Lower leg skin (tissue), 4 donors: ENCODE results near the gene AOPEP. TPM values are rescaled to one million over a fixed set of nuclear protein-coding genes. Genes with fewer than 3 reads are reported as not detected.

ENCODE experiments used
- DNase-seq, 2 donors: peaks; one replicate each; pipeline ENCODE4 v3.0.0-alpha.2; 2019; ENCODE audit warnings: low spot score in 2 of 2
- H3K4me3 ChIP-seq: fragments of 200-600 bp; sonication (generic); 2 replicates; pipeline ENCODE4 v1.5.1; 2017; ENCODE audit warnings: mild to moderate bottlenecking, low read depth; ENCODE audit not compliant: poor library complexity, severe bottlenecking
- POLR2A ChIP-seq, 2 donors: fragments of 450-650 bp; IDR thresholded peaks; one replicate each; pipeline ENCODE4 v1.6.1; 2016 to 2017; ENCODE audit warnings: antibody characterized with exemption in 2 of 2, mild to moderate bottlenecking in 1 of 2, moderate library complexity in 1 of 2
- whole genome bisulfite sequencing, 2 donors: methylation state at CpG; one replicate each; pipeline ENCODE4 v1.1.5; 2018; 5-methylcytosine and 5-hydroxymethylcytosine counted together
- intact Hi-C: fragments of 100-400 bp; cut with DNase I; formaldehyde crosslinking; loops from one replicate; pipeline ENCODE4 v1.15.0; 2023; ENCODE audit warnings: low total_unique reads
- total RNA-seq, 4 donors: library from RNA; depleted of rRNA; stranded (reverse); fragments of >200 nt; gene quantifications; one replicate each; pipeline ENCODE4 v1.1.0, GENCODE V29; 2016
- TF ChIP-seq, protein P1 (sequence below), 3 donors: fragments of 450-650 bp; IDR thresholded peaks; one replicate each; pipeline ENCODE4 v1.5.1; 2016; ENCODE audit warnings: antibody characterized with exemption in 3 of 3, mild to moderate bottlenecking in 3 of 3, moderate library complexity in 2 of 3

AOPEP gene
- total RNA-seq, 4 donors from 2014 or later, result 66.3 to 136 (median 118) TPM

DNA sequence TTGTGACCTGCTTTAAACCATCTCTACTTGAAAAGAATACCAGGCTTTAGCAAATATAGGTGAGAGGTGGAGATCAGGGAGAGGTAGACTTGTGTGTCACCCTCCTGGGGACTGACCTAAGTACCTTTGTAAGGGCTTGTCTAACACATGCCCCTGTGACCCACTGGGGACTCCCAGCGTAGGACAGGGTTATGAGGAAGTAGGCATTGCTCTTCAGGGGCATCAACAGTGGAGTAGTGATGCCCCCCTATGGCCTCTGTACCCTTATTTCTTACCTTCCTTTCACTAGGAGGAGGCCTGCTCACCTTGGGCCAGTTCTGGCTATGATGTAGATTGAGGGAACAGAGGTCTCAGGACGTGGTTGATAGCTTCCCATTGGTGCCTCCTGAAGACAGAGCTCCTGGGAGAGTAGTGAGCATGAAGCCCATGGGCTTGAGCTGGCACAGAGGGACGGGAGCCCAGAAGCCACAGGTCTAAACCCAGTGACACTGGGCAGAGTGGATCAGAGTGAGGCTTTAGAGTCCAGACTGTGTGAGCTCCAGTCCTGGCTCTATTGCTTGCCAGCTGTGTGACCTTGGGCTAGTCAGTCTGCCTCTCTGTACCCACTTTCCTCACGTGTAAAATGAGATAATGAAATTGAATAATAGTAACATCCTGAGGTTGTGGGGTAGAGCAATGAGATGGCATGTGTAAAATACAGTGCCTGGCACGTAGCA lies 191.7 kb downstream of the AOPEP start:
- peak in 1 of 2 donors; percentile 59 for DNase-seq
- no peak for TF ChIP-seq POLR2A (IDR thresholded peaks at IDR 0.05)
- TF ChIP-seq, protein P1, sequence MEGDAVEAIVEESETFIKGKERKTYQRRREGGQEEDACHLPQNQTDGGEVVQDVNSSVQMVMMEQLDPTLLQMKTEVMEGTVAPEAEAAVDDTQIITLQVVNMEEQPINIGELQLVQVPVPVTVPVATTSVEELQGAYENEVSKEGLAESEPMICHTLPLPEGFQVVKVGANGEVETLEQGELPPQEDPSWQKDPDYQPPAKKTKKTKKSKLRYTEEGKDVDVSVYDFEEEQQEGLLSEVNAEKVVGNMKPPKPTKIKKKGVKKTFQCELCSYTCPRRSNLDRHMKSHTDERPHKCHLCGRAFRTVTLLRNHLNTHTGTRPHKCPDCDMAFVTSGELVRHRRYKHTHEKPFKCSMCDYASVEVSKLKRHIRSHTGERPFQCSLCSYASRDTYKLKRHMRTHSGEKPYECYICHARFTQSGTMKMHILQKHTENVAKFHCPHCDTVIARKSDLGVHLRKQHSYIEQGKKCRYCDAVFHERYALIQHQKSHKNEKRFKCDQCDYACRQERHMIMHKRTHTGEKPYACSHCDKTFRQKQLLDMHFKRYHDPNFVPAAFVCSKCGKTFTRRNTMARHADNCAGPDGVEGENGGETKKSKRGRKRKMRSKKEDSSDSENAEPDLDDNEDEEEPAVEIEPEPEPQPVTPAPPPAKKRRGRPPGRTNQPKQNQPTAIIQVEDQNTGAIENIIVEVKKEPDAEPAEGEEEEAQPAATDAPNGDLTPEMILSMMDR (IDR thresholded peaks at IDR 0.05), result no peak
- H3K4me3 ChIP-seq, result no peak overlapping the region
- 68 to 79% methylated on average over 5 of the region's 5 CpGs for whole genome bisulfite sequencing, 2 donors
- intact Hi-C loops, result no loop called here

DNA sequence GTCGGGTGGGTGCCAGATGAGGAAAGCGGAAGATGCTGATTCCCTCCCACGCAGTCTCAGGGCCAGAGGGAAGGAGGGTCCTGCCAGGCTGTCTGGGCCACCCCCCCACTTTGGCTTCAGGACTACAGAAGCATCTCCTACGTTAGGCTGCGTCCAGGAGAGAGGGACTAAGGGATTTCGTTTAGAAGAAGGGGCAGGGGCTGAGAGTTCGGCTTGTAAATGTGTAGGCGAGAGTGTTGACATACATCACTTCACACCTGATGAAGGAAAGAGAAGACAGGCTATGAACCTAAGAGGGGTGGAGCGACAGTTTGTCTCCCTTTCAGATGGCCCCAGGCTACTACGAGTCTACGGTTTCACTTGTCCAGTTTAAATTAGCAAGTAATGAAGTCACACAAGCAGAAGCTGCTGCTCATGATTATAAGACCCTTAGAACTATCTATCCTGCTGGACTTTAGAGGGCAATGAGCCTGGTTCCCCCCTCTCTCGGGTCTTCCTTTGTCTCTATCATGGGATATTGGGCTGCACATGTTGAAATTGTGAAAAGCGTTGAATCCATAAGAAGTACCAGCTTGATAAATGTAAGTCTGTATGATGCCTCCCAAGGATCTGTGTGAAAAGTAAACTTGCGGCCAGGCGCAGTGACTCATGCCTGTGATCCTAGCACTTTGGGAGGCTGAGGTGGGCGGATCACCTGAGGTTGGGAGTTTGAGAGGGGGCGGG lies 193.0 kb downstream of the AOPEP start:
- no peak overlapping the region for H3K4me3 ChIP-seq
- DNase-seq, result peak in 1 of 2 donors; percentile 81
- 49 to 63% methylated on average over 17 of the region's 17 CpGs for WGBS, 2 donors
- intact Hi-C loops, result no loop called here
- TF ChIP-seq POLR2A (IDR thresholded peaks at IDR 0.05), result no peak
- TF ChIP-seq, protein P1 (IDR thresholded peaks at IDR 0.05), result no peak

DNA sequence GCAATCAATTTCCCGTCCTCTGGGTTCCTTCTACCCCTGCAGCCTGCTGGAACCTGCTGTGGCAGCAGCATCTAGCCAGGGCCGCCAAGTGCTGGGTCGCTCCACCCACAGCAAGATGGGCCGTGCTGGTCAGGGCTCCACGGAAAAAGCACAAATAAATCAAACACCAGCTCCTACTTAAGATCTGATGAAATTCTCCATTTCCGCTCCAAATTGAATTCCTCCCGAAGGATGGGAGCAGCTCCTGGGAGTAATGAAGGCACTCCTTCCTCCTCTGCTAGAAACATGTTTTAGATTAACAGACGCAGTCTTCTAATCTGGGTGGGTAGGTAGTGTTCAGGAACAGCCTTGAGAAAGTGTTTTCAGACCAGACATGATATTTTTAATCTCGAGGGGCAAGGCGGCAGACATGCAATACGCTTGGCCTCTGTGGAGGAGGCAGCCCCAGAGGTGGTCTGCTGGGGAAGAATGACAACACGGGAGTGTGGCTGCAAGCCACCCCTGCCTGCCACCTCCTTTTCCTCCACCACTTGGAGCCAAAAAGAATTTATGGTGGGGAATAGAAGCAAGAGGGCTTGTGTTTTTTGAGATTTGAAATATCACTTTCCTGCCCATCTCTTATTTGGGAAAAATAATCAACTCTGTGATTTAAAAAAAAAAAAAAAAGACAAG lies 194.1 kb downstream of the AOPEP start:
- intact Hi-C loops, result no loop called here
- H3K4me3 ChIP-seq, result no peak overlapping the region
- WGBS, 2 donors, result 36 to 48% methylated on average over 12 of the region's 12 CpGs
- DNase-seq, result peak; percentile 54 to 92
- no peak for TF ChIP-seq POLR2A (IDR thresholded peaks at IDR 0.05)
- TF ChIP-seq, protein P1 (IDR thresholded peaks at IDR 0.05), result no peak

DNA sequence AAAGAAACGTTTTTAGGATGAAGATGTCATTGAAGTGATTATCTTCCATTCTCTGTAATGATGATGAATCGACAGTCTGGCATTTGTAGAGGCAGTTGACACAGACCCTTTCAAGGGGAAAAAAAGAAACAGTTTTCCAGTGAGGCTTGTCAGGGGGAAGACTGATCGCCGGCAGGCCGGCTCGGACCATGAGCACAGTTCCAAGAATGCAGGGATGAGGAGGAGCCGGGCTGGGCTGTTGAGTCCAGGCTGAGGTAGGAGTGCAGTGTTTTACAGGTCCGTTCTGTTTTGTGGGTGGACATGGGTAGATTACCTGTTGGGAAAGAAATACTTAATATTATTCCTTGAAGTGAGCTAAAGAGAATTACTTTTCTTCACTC lies 194.6 kb downstream of the AOPEP start:
- 28 to 29% methylated on average over 8 of the region's 8 CpGs for WGBS, 2 donors

DNA sequence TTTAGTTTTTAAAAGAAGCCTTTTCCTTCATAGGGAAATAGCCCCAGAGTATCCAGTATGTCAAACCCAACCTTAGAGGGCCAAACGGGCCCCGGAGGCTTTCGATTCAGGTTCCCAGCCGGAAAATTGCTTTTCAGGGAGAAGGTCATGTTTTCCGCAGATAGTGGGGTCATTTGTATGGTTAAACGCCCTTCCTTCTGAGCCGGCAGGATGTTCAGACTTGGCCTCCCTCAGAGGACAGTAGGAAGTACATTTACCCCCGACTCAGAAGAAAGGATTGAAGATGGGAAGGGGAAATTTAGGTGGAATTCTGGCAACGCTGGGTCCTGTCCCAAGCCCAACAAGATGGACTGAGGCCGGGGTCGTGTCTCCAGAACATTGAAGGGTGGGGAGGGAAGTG lies 195.2 kb downstream of the AOPEP start:
- DNase-seq, result peak in 1 of 2 donors; percentile 83
- no peak overlapping the region for H3K4me3 ChIP-seq
- TF ChIP-seq, protein P1 (IDR thresholded peaks at IDR 0.05), result no peak
- TF ChIP-seq POLR2A (IDR thresholded peaks at IDR 0.05), result no peak
- 58 to 63% methylated on average over 11 of the region's 11 CpGs for WGBS, 2 donors
- intact Hi-C loops, result no loop called here

More for the DNA sequence above, 194.6 kb downstream of the AOPEP start:
- DNase-seq, result peak in 1 of 2 donors; percentile 86
- H3K4me3 ChIP-seq, result no peak overlapping the region
- intact Hi-C loops, result no loop called here
- TF ChIP-seq, protein P1 (IDR thresholded peaks at IDR 0.05), result no peak
- TF ChIP-seq POLR2A (IDR thresholded peaks at IDR 0.05), result no peak
